ENCODE results near the gene NRXN3.

The NRXN3 gene

GRCh38 chr14:78359581-78359980, 189.4 kb downstream of the NRXN3 start:
- Histone ChIP-seq H3K4me2 (ENCODE audit: low read length) (no peak overlapping the region), H3K27me3 (ENCODE audit: control insufficient read depth, insufficient read depth, low read length) (no peaks in the 10 kb centered on the region), H3K36me3 (ENCODE audit: insufficient read depth, low read length) (no peaks in the 10 kb centered on the region), H3K9me3 (replicated peaks; ENCODE audit: low read length) (no peaks in the 10 kb centered on the region), H3K4me3 (ENCODE audit: low read length) (no peak overlapping the region), H3K4me1 (ENCODE audit: control insufficient read depth, insufficient read depth, low read length) (no peaks in the 10 kb centered on the region), H3K9ac (ENCODE audit: low read depth, low read length) (no peak overlapping the region)

GRCh38 chr14:78363008-78363407, 192.8 kb downstream of the NRXN3 start:
- Histone ChIP-seq H3K36me3 (ENCODE audit: insufficient read depth, low read length) (no peaks in the 10 kb centered on the region), H3K4me3 (ENCODE audit: low read length) (no peak overlapping the region), H3K4me1 (ENCODE audit: control insufficient read depth, insufficient read depth, low read length) (no peaks in the 10 kb centered on the region), H3K27me3 (ENCODE audit: control insufficient read depth, insufficient read depth, low read length) (no peaks in the 10 kb centered on the region), H3K9ac (ENCODE audit: low read depth, low read length) (no peak overlapping the region), H3K9me3 (replicated peaks; ENCODE audit: low read length) (no peaks in the 10 kb centered on the region), H3K4me2 (ENCODE audit: low read length) (no peak overlapping the region)

GRCh38 chr14:78367355-78367754, 197.2 kb downstream of the NRXN3 start:
- Histone ChIP-seq H3K27me3 (ENCODE audit: control insufficient read depth, insufficient read depth, low read length) (no peaks in the 10 kb centered on the region), H3K36me3 (ENCODE audit: insufficient read depth, low read length) (no peaks in the 10 kb centered on the region), H3K9me3 (replicated peaks; ENCODE audit: low read length) (peaks cover 3% of the 10 kb centered on the region), H3K4me3 (ENCODE audit: low read length) (no peak overlapping the region), H3K4me1 (ENCODE audit: control insufficient read depth, insufficient read depth, low read length) (no peaks in the 10 kb centered on the region), H3K9ac (ENCODE audit: low read depth, low read length) (no peak overlapping the region), H3K4me2 (ENCODE audit: low read length) (no peak overlapping the region)

- Histone ChIP-seq H3K9ac (ENCODE audit: low read depth, low read length) (no peak overlapping the region), H3K4me2 (ENCODE audit: low read length) (no peak overlapping the region), H3K4me1 (ENCODE audit: control insufficient read depth, insufficient read depth, low read length) (no peaks in the 10 kb centered on the region), H3K4me3 (ENCODE audit: low read length) (no peak overlapping the region), H3K9me3 (replicated peaks; ENCODE audit: low read length) (no peaks in the 10 kb centered on the region), H3K27me3 (ENCODE audit: control insufficient read depth, insufficient read depth, low read length) (no peaks in the 10 kb centered on the region), H3K36me3 (ENCODE audit: insufficient read depth, low read length) (no peaks in the 10 kb centered on the region)
Measured at GRCh38 chr14:78383060-78383459, 212.9 kb downstream of the NRXN3 start.

GRCh38 chr14:78398216-78398615, 228.0 kb downstream of the NRXN3 start:
- Histone ChIP-seq H3K36me3 (ENCODE audit: insufficient read depth, low read length) (no peaks in the 10 kb centered on the region), H3K9ac (ENCODE audit: low read depth, low read length) (no peak overlapping the region), H3K4me1 (ENCODE audit: control insufficient read depth, insufficient read depth, low read length) (peaks cover 3% of the 10 kb centered on the region), H3K4me3 (ENCODE audit: low read length) (no peak overlapping the region), H3K4me2 (ENCODE audit: low read length) (no peak overlapping the region), H3K9me3 (replicated peaks; ENCODE audit: low read length) (no peaks in the 10 kb centered on the region), H3K27me3 (ENCODE audit: control insufficient read depth, insufficient read depth, low read length) (no peaks in the 10 kb centered on the region)

GRCh38 chr14:78399316-78399889, 229.2 kb downstream of the NRXN3 start:
- H3K9me3 ChIP-seq (replicated peaks; ENCODE audit: low read length), result no peaks in the 10 kb centered on the region
- no peaks in the 10 kb centered on the region for H3K27me3 ChIP-seq (ENCODE audit: control insufficient read depth, insufficient read depth, low read length)
- H3K36me3 ChIP-seq (ENCODE audit: insufficient read depth, low read length), result no peaks in the 10 kb centered on the region
- no peak overlapping the region for H3K4me3 ChIP-seq (ENCODE audit: low read length)
- H3K9ac ChIP-seq (ENCODE audit: low read depth, low read length), result no peak overlapping the region
- H3K4me2 ChIP-seq (ENCODE audit: low read length), result no peak overlapping the region
- H3K4me1 ChIP-seq (ENCODE audit: control insufficient read depth, insufficient read depth, low read length), result peaks cover 3% of the 10 kb centered on the region

- no peak overlapping the region for H3K9ac ChIP-seq (ENCODE audit: low read depth, low read length)
- no peak overlapping the region for H3K4me3 ChIP-seq (ENCODE audit: low read length)
- no peaks in the 10 kb centered on the region for H3K36me3 ChIP-seq (ENCODE audit: insufficient read depth, low read length)
- H3K4me2 ChIP-seq (ENCODE audit: low read length), result no peak overlapping the region
- no peaks in the 10 kb centered on the region for H3K27me3 ChIP-seq (ENCODE audit: control insufficient read depth, insufficient read depth, low read length)
- peaks cover 3% of the 10 kb centered on the region for H3K4me1 ChIP-seq (ENCODE audit: control insufficient read depth, insufficient read depth, low read length)
- H3K9me3 ChIP-seq (replicated peaks; ENCODE audit: low read length), result no peaks in the 10 kb centered on the region
Measured at GRCh38 chr14:78401866-78402265, 231.7 kb downstream of the NRXN3 start.

- Histone ChIP-seq H3K27me3 (ENCODE audit: control insufficient read depth, insufficient read depth, low read length) (no peaks in the 10 kb centered on the region), H3K9ac (ENCODE audit: low read depth, low read length) (no peak overlapping the region), H3K4me1 (ENCODE audit: control insufficient read depth, insufficient read depth, low read length) (peaks cover 3% of the 10 kb centered on the region), H3K4me3 (ENCODE audit: low read length) (no peak overlapping the region), H3K9me3 (replicated peaks; ENCODE audit: low read length) (no peaks in the 10 kb centered on the region), H3K36me3 (ENCODE audit: insufficient read depth, low read length) (no peaks in the 10 kb centered on the region), H3K4me2 (ENCODE audit: low read length) (no peak overlapping the region)
Measured at GRCh38 chr14:78403278-78403815, 233.2 kb downstream of the NRXN3 start.

- Histone ChIP-seq H3K4me1 (ENCODE audit: control insufficient read depth, insufficient read depth, low read length) (peaks cover 3% of the 10 kb centered on the region), H3K4me2 (ENCODE audit: low read length) (no peak overlapping the region), H3K9me3 (replicated peaks; ENCODE audit: low read length) (no peaks in the 10 kb centered on the region), H3K9ac (ENCODE audit: low read depth, low read length) (no peak overlapping the region), H3K27me3 (ENCODE audit: control insufficient read depth, insufficient read depth, low read length) (no peaks in the 10 kb centered on the region), H3K4me3 (ENCODE audit: low read length) (no peak overlapping the region), H3K36me3 (ENCODE audit: insufficient read depth, low read length) (no peaks in the 10 kb centered on the region)
Measured at GRCh38 chr14:78405079-78405856, 235.1 kb downstream of the NRXN3 start.

GRCh38 chr14:78412475-78412874, 242.3 kb downstream of the NRXN3 start:
- Histone ChIP-seq H3K4me3 (ENCODE audit: low read length) (no peak overlapping the region), H3K27me3 (ENCODE audit: control insufficient read depth, insufficient read depth, low read length) (no peaks in the 10 kb centered on the region), H3K4me1 (ENCODE audit: control insufficient read depth, insufficient read depth, low read length) (no peaks in the 10 kb centered on the region), H3K9me3 (replicated peaks; ENCODE audit: low read length) (peaks cover 5% of the 10 kb centered on the region), H3K4me2 (ENCODE audit: low read length) (no peak overlapping the region), H3K36me3 (ENCODE audit: insufficient read depth, low read length) (no peaks in the 10 kb centered on the region), H3K9ac (ENCODE audit: low read depth, low read length) (no peak overlapping the region)

- Histone ChIP-seq H3K9ac (ENCODE audit: low read depth, low read length) (no peak overlapping the region), H3K4me1 (ENCODE audit: control insufficient read depth, insufficient read depth, low read length) (no peaks in the 10 kb centered on the region), H3K9me3 (replicated peaks; ENCODE audit: low read length) (peaks cover 5% of the 10 kb centered on the region), H3K4me2 (ENCODE audit: low read length) (no peak overlapping the region), H3K36me3 (ENCODE audit: insufficient read depth, low read length) (no peaks in the 10 kb centered on the region), H3K4me3 (ENCODE audit: low read length) (no peak overlapping the region), H3K27me3 (ENCODE audit: control insufficient read depth, insufficient read depth, low read length) (no peaks in the 10 kb centered on the region)
Measured at GRCh38 chr14:78414172-78414571, 244.0 kb downstream of the NRXN3 start.

- Histone ChIP-seq H3K9ac (ENCODE audit: low read depth, low read length) (no peak overlapping the region), H3K36me3 (ENCODE audit: insufficient read depth, low read length) (no peaks in the 10 kb centered on the region), H3K4me3 (ENCODE audit: low read length) (no peak overlapping the region), H3K4me1 (ENCODE audit: control insufficient read depth, insufficient read depth, low read length) (no peaks in the 10 kb centered on the region), H3K27me3 (ENCODE audit: control insufficient read depth, insufficient read depth, low read length) (no peaks in the 10 kb centered on the region), H3K9me3 (replicated peaks; ENCODE audit: low read length) (peaks cover 5% of the 10 kb centered on the region), H3K4me2 (ENCODE audit: low read length) (no peak overlapping the region)
Measured at GRCh38 chr14:78417532-78417931, 247.4 kb downstream of the NRXN3 start.
